Left kidney (tissue), 8 donors: Measurements from ENCODE around the gene GPR108. TPM values are rescaled to one million over a fixed set of nuclear protein-coding genes. Genes with fewer than 3 reads are reported as not detected.
"Not testable (repeated sequence)": the region's sequence is repeated elsewhere in the genome, so short reads cannot be mapped to it uniquely, and the experiment has no call there.

Source experiments
- DNase-seq: peaks from one replicate; pipeline ENCODE4 v3.0.0-alpha.2; 2013
- long read RNA-seq, 8 donors: transcript quantifications; one replicate each; lab custom pipeline, GENCODE V29; 2026
- polyA plus RNA-seq: library from polyadenylated mRNA; unstranded; fragments of 120-200 nt; gene quantifications from one replicate; pipeline ENCODE4 v1.2.1, GENCODE V29; 2013; ENCODE audit not compliant: insufficient read length

The GPR108 gene
- polyA plus RNA-seq: 62.3 TPM
- long read RNA-seq, donor 1, transcript GPR108-201 (18 exons, 2,057 nt): major isoform, 12 of 30 reads
- long read RNA-seq, donor 1, partial matches to known transcripts: 12 of 30 reads
- long read RNA-seq, donor 1, other reads (novel, unspliced or antisense): 0 of 30 reads
- long read RNA-seq, donor 2, transcript GPR108-201 (18 exons, 2,057 nt): major isoform, 11 of 21 reads
- long read RNA-seq, donor 2, partial matches to known transcripts: 8 of 21 reads
- long read RNA-seq, donor 2, other reads (novel, unspliced or antisense): 0 of 21 reads
- long read RNA-seq, donor 3, transcript GPR108-201 (18 exons, 2,057 nt): major isoform, 6 of 6 reads
- long read RNA-seq, donor 3, partial matches to known transcripts: 0 of 6 reads
- long read RNA-seq, donor 3, other reads (novel, unspliced or antisense): 0 of 6 reads
- long read RNA-seq, donor 4: 0 reads
- long read RNA-seq, donor 5, transcript GPR108-201 (18 exons, 2,057 nt): major isoform, 17 of 22 reads
- long read RNA-seq, donor 5, partial matches to known transcripts: 0 of 22 reads
- long read RNA-seq, donor 5, other reads (novel, unspliced or antisense): 0 of 22 reads
- long read RNA-seq, donor 6, transcript GPR108-201 (18 exons, 2,057 nt): major isoform, 9 of 15 reads
- long read RNA-seq, donor 6, transcript GPR108-202 (18 exons, 2,009 nt): minor isoform, 5 of 15 reads
- long read RNA-seq, donor 6, partial matches to known transcripts: 0 of 15 reads
- long read RNA-seq, donor 6, other reads (novel, unspliced or antisense): 0 of 15 reads
- long read RNA-seq, donor 7, transcript GPR108-201 (18 exons, 2,057 nt): major isoform, 12 of 31 reads
- long read RNA-seq, donor 7, partial matches to known transcripts: 17 of 31 reads
- long read RNA-seq, donor 7, other reads (novel, unspliced or antisense): 0 of 31 reads
- long read RNA-seq, donor 8, partial matches to known transcripts: 6 of 13 reads
- long read RNA-seq, donor 8, other reads (novel, unspliced or antisense): 0 of 13 reads

- peak; percentile 100 for DNase-seq
Observed at GRCh38 chr19:6737284-6737872, at the start of gene GPR108. TSS of gene GPR108 (minus strand) at chr19:6737580. CDS start at chr19:6737576, 4 bp downstream.

GRCh38 chr19:6779206-6779605 lies 41.8 kb upstream of the GPR108 start:
- DNase-seq: no peak

DNA sequence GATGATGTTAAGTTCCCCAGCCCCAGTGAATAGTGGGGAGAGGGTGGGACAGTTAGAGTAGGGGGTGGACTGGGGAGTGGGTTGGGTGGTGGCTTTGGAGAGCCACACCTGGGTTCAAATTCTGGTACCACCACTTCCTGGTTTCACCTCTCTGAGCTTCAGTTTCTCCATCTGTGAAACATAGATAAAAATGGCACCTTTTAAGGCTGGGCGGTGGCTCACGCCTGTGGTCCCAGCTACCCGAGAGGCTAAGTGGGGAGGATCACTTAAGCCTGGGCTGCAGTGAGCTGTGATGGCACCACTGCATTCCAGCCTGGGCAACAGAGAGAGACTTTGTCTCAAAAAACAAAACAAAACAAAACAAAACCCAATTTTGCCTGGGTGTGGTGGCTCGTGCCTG lies 41.0 kb upstream of the GPR108 start:
- DNase-seq: no peak

DNA sequence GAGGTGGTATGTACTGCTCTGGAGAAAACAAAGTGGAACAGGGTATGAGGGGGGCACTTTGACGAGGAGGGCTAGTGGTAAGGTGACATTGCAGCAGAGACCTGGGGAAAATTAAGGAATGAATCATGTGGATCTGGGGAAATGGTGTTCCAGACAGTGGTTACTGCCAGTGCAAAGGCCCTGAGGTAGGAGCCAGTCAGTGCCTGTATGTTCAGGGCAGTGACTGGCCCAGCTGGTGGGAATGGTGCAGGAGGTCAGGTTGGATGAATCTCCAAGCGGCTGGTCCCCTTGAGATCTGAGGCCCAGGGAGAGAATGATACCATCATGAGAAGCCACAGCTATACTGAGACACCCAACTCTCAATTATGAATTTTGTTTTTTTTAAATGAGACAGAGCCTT lies 40.1 kb upstream of the GPR108 start:
- no peak for DNase-seq

- DNase-seq: no peak
Observed at GRCh38 chr19:6776999-6777398, 39.6 kb upstream of the GPR108 start.

- DNase-seq: not testable (repeated sequence)
Observed at GRCh38 chr19:6776045-6776444, 38.7 kb upstream of the GPR108 start.

GRCh38 chr19:6774821-6775707 lies 37.7 kb upstream of the GPR108 start:
- no peak for DNase-seq

DNA sequence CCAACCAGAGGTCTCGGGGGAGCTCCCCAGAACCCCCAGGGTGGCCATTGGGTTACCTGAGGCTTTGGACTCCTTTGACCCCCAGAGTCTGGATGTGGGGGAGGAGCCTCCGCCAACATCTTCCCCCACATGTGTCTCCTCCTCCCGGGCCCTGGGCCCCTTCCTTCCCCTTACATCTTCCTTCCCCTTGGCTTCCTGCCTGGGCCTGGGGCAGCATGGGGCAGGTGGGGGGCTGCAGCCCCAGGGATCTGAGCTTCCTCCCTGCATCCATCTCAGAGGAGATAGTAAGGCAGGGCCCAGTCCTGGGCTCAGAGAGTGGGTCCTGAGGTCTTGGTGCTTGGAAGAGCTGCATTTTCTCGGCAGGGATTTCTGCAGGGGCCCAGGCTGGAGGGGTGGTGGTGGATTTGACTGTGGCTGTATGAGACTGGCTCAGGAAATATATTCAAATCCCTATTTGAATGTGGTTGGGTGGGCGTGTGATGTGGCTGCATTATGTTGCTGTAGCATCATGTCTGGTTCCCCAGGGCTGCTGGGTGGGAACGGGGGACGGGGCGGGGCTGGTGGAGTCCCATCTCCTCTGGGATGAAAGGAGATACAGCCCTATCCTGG lies 36.0 kb upstream of the GPR108 start:
- DNase-seq: no peak

GRCh38 chr19:6772866-6773322 lies 35.5 kb upstream of the GPR108 start:
- no peak for DNase-seq

GRCh38 chr19:6772028-6772865 lies 34.9 kb upstream of the GPR108 start, which contains the start of gene VAV1:
TSS of gene VAV1 (plus strand) at chr19:6772708. CDS start at chr19:6772808, 100 bp downstream.
- no peak for DNase-seq

GRCh38 chr19:6771648-6772027 lies 34.3 kb upstream of the GPR108 start:
- not testable (repeated sequence) for DNase-seq

- DNase-seq: no peak
Observed at GRCh38 chr19:6769006-6769619, 31.7 kb upstream of the GPR108 start.

- no peak for DNase-seq
Observed at GRCh38 chr19:6768236-6768785, 30.9 kb upstream of the GPR108 start.

- DNase-seq: peak; percentile 69
Observed at GRCh38 chr19:6767357-6768235, 30.2 kb upstream of the GPR108 start, which contains the start of gene SH2D3A. TSS of gene SH2D3A (minus strand) at chr19:6767435. CDS start at chr19:6763748, 3,687 bp downstream.

DNA sequence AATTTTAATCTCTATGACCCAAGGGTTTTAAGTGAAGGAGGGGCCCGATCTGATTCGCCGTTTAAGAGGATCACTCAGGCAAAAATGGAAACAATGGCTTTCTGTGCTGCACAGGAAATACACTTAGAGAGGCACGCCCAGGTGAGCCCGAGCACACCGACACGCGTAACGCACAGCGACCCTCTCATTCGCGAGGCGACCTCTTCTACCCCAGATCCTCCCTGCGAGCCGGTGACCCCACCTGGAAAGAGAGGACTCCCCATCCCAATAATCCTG lies 29.6 kb upstream of the GPR108 start:
- no peak for DNase-seq

GRCh38 chr19:6766357-6767080 lies 29.1 kb upstream of the GPR108 start:
- DNase-seq: no peak

DNA sequence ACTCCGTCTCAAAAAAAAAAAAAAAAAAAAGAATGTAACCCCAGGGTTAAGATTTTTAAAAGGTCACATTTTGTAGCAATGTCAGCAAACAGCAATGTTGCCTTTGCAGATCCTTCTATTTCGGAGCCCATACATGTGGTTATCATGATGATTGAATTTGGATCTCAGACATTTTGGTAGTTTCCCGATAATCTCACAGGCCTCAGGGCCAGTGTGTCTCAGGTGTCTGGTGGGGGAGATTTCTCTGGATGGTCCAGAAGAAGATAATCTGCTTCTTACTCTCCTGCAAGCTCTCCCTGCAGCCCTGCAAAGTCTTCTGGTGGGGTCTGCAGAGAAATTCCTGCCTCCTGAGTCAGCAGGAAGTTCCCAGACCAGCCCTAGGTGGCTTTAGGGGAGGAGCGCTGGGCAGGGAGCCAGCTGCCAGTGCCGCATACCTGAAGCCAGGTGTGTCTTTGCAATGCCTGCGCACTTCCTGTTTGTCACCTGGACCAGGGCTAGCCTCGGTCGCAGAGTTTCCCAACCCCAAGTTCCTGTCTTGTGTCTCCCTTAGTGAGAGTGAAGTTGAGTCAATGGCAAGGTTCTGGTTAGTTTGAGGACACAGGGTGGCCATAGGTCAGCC lies 28.5 kb upstream of the GPR108 start:
- peak; percentile 55 for DNase-seq
